GM21381 (cell line): ENCODE data around the gene SGF29.
"Not testable (repeated sequence)": the region's sequence is repeated elsewhere in the genome, so short reads cannot be mapped to it uniquely, and the experiment has no call there.

Experiments
- ATAC-seq: cut with Tn5 transposase; IDR thresholded peaks from one replicate; pipeline ENCODE4 v1.9.1; 2021; ENCODE audit warnings: mild to moderate bottlenecking, moderate library complexity; ENCODE audit not compliant: unreplicated experiment

Gene SGF29

GRCh38 chr16:28592979-28593553 lies 39.3 kb downstream of the SGF29 start:
- ATAC-seq: no peak

- not testable (repeated sequence) for ATAC-seq
Measured at GRCh38 chr16:28595451-28595850, 41.7 kb downstream of the SGF29 start.

DNA sequence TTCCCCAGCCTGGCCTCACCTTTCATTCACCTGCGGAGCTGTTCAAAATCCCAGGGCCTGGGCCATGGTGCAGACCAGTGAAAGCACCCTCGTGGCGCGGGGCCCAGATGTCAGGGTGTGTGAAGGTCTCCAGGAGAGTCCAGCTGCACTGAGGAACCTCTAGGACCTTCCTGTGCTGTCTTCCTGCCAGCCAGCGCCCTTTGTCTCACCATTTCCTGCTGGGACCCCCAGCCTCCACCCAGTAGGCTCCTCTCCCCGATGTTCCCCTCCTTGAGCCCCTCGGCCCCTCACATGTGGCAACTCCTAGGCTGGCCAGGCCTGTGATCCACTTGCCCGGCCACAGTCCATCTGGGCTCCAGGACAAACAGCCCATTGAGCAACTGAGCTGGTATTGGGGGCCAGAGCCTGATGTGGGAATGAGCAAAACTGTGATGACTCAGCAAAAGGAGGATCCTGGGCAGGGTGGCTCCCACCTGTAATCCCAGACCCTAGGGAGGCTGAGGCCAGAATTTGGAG lies 42.5 kb downstream of the SGF29 start:
- no peak for ATAC-seq

DNA sequence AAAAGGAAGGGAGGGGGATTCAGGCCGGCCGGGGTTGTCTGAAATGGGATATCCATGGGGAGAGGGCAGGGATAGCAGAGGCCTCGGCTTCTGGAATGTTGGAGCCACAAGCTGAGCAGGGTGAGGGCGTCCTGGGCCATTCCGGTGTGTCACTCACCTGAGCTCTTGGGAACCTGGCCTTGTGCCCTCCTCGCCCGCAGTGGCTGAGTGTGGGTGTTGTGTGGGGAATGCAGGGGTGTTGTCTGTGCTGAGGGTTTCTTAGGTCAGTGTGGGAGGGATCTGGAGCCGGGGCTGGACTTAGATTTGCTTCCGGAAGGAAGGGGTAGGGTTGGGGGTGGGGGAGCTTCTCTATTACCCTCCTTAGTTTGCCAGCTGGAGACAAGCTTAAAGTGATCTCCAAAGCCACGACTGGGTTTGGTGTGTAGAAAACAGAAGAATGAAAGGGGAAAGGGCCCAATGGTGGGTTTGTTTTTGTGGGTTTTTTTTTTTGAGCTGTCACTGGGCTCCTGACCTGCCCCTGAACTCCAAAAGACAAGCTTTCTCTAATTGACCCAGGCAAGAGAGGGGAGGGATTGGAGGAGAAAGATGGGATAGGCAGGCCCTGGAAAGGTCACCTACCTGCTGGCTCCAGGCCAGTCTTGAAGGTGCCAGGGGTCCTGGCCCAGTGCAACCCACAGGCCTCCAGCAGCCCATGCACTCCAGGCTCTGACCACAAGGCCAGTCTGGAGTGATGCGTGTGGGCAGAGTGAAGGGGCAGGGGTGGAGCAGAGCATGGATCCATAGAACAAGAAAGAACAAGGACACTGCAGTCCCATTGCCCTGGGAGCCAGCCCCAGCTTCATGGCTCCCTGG lies 43.3 kb downstream of the SGF29 start, which contains the start of gene SULT1A2:
SULT1A2 (minus strand) TSS at position 211 of the 852 bp plus-strand sequence. CDS start 1,120 bp downstream, outside the sequence.
- no peak for ATAC-seq

GRCh38 chr16:28597692-28598261 lies 44.1 kb downstream of the SGF29 start:
- no peak for ATAC-seq

DNA sequence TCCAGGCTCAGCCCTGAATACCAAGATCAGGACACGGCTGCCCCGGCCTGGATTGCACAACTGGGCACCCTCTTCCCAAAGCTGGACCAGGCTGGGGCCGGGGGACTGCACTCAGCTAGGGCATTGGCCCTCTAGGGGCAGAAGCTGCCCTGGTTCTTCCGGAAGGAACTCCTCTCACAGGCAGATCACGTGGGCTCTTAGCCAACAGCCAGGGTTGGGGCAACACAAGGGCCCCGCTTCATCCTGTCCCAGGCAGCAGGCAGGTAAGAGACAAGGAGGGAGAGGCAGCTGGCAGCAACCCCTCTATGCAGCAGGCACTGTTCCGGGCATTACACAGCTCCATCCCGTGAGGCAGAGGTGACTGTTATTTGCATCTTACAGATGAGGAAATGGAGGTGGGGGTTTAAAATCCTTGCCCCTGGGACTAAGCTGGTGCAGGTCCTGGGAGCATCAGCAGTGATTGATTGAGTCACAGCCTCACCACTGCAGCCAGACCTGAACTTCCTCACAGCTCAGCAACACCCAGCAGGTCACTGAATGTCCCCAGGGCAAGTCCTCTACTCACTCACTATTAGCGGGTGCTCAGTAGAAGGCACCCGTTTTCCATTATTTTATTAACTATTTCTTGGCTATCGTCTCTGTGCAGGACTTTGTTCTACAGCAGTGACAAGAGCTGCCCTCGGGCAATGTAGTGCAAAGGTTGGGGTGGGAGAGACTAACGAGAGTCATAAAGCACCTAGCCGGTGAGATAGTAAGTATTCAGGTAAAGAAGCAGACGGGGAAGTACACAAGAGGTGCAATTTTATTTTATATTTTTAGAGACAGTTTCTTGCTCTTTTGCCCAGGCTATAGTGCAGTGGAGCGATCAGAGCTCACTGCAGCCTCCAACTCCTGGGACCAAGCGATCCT lies 45.9 kb downstream of the SGF29 start:
- not testable (repeated sequence) for ATAC-seq

GRCh38 chr16:28600965-28601364 lies 47.2 kb downstream of the SGF29 start:
- ATAC-seq: not testable (repeated sequence)

GRCh38 chr16:28601589-28601988 lies 47.9 kb downstream of the SGF29 start:
- ATAC-seq: not testable (repeated sequence)

- not testable (repeated sequence) for ATAC-seq
Measured at GRCh38 chr16:28602062-28602461, 48.3 kb downstream of the SGF29 start.

GRCh38 chr16:28602529-28602928 lies 48.8 kb downstream of the SGF29 start:
- ATAC-seq: no peak

DNA sequence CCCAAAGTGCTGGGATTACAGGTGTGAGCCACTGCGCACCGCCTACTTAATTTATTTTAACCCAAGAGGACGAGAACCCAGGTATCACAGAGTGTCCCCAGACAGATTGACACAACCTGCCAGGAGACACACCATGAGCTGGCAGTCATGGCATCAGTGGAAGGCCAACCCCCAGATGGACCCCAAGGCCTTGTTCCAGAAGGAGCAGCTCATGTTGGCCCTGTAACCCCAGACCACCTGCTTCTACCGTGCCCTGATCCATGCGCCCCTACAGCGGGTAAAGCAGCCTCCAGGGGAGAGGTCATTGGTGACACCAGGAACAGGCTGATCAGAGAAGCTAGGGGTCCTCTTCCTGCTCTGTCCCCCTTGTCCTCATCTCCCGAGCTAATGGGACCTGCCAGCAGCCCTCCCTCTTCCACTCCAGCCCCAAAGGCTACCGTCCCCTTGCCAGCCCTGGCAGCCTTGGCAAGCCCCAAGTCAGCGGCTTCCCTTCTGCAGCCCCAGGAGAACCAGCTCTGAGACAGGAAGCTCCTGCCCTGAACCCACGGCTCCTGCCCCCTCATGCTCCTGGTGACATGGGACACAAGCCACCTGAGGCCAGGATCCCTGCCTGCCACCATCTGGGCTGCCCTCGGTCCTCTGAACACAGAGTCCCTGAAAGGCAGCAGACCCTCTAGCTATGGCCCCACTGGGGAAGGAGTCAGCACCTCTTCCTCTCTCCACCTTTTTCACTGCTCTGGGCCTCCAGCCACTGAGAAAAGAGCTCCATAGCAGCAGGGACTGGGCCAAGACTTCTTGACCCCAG lies 49.9 kb downstream of the SGF29 start:
- no peak for ATAC-seq

DNA sequence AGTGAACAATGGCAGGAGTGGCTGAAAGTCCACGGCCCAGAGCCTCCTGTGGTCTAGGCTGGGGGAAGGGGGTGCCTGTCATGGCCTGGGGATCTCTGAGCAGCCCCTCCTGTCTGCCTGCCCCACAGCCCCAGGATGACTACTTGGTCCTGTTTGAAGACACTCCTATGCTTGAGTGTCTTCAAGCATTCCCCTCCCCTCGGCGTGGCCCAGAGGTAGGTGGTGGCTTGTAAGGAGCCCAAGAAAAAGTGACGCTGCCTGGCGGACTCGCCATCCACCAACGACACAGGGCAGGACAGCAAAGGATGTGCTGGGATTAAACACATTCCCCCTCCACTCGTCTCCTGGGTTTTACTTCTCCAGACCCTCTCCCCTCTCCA lies 50.5 kb downstream of the SGF29 start:
- ATAC-seq: no peak

DNA sequence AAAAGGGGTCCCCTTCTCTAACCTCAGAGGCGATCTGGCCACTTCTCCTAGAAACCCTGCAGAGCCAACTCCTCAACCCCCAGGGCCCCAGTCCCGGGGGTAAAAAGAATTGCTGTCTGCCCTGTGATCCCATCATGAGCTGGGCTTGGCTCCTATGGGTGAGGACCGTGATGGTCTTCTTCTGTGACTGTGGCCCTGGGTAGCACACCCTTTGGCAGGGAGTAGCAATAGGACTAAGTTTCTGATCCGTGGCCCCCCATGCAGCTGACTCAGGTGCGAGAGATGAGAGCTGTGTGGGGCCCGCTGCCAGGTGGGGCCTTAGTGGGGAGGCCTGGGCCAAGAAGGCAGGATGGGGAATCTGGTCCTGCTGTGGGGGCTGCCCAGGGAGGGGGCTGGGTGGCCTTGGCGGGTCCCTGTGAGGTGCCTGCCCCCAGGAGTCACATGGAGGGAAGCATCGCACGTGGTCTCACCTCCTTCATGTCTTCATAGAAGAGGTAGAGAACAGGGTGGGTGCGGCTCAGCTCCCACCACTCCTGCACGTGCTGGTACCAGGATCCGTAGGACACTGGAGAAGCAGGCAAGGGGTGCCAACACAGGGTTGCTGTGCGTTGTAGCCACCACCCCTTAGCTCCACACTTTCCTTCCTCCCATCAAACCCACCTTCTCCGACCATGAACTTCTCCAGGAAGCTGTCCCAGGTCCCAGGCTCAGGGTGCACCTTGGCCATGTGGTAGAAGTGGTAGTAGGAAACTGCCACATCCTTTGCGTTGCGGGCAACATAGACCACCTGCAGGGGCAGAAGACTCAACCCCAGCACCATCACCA lies 52.8 kb downstream of the SGF29 start:
- no peak for ATAC-seq

DNA sequence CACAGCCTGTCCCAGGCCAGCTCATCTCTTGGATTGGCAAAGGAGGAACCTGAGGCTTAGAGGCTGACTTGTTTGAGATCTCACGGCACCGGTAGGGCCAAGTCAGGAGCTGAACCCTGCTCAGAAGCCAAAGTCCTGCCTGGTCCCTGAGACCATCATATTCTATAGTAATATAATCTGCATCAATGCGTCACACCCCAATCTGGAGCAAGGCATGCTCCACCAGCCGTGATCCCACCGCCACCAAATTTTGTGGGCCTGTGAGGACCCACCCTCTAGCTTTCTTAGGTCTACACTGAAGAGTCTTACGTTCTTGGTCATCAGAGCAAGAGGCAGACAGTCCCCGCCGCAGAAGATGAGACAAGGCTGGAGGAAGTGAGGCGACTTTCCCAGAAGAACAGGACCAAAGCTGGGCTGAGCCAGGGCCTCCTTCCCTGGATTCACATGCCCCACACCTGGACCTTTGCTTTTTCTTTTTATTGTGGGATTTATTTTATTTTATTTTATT lies 53.5 kb downstream of the SGF29 start:
- ATAC-seq: no peak

DNA sequence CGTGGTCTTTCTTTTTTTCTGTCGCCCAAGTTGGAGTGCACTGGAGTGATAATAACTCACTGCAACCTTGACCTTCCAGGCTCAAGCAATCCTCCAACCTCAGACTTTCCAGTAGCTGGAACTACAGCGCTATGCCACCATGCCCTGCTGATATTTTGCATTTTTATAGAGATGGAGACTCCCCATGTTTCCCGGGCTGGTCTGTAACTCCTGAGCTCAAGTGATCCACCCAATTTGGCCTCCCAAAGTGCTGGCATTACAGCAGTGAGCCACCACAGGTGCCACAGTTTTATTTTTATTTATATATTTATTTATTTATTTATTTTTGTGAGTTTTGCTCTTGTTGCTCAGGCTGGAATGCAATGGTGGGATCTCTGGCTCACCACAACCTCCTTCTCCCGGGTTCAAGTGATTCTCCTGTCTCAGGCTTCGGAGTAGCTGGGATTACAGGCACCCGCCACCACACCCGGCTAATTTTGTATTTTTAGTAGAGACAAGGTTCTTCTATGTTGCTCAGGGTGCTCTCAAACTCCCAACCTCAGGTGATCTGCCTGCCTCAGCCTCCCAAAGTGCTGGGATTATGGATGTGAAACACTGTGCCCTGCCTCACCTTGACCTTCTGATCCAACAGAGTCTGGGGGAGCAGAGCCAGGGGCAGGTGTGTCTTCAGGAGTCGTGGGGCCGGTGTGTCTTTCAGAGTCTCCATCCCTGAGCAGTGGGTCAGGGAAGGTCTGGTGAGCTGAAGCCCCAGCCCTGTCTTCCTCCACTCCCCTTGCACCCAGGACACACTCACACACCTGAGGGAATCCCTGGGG lies 54.2 kb downstream of the SGF29 start:
- not testable (repeated sequence) for ATAC-seq

DNA sequence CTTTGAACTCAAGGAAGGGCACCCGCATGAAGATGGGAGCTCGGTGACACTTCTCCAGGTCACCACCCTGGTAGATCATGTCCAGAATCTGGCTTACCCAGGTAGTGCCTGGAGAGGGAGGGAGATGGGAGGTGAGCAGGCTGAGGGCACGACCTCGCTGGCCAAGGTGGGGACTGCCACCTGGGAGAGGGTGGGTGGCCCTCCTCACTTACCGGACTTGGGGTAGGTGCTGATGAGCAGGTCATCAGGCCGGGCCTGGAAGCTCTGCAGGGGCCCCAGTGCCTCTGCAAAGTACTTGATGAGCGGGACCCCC lies 54.7 kb downstream of the SGF29 start:
- not testable (repeated sequence) for ATAC-seq

DNA sequence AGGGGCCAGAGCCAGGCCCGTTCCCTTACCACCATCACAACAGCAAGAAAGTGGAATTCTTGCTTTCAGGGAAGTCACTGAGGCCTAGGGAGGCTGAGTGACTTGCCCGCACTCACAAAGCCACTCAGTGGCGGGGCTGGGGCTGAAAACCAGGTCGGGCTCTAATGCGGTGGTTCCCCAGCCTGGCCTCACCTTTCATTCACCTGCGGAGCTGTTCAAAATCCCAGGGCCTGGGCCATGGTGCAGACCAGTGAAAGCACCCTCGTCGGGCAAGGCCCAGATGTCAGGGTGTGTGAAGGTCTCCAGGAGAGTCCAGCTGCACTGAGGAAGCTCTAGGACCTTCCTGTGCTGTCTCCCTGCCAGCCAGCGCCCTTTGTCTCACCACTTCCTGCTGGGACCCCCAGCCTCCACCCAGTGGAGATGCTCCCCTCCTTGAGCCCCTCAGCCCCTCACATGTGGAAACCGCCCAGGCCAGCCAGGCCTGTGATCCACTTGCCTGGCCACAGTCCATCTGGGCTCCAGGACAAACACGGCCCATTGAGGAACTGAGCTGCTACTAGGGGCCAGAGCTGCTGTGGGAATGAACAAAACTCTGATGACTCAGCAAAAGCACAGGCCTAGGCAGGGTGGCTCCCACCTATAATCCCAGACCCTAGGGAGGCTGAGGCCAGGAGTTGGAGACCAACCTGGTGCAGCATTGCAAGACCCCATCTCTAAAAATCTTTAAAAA lies 55.3 kb downstream of the SGF29 start:
- not testable (repeated sequence) for ATAC-seq
